Endothelial cell of umbilical vein (primary cell): ENCODE results near the gene HID1. TPM values are rescaled to one million over a fixed set of nuclear protein-coding genes. Genes with fewer than 3 reads are reported as not detected.

Source experiments
- BruUV-seq: library from RNA; stranded (reverse); fragments of 400-500 nt; replicated peaks from 2 replicates; lab custom pipeline; 2021; lab: Mats Ljungman, UMichigan
- CTCF ChIA-PET: fragments of 300-600, 350-600 bp; sonication (Branson Sonifier 250); formaldehyde crosslinking; loops from one replicate; lab custom pipeline; 2021; ENCODE audit warnings: antibody characterized with exemption, inconsistent platforms; lab: Charles Lee
- POLR2A ChIA-PET: fragments of 300-600, 350-600 bp; sonication (Branson Sonifier 250); formaldehyde crosslinking; loops from one replicate; lab custom pipeline; 2021; ENCODE audit warnings: antibody characterized with exemption, inconsistent platforms; lab: Charles Lee
- DNase-seq: peaks from one replicate; pipeline ENCODE4 v3.0.0-alpha.2; 2011; ENCODE audit warnings: low read depth, low spot score
- FAIRE-seq: peaks from 2 replicates; lab custom pipeline; 2011; peaks lifted over from hg19 to GRCh38; lab: Jason Lieb, UNC
- H2AFZ ChIP-seq: 2 replicates; pipeline ENCODE4 v1.6.0; 2012; ENCODE audit warnings: low read depth, low read length, control low read depth, inconsistent platforms
- H3K27ac ChIP-seq: 2 replicates; pipeline ENCODE4 v1.5.1; 2011; ENCODE audit warnings: low read depth, mild to moderate bottlenecking, control low read depth, low read length, moderate library complexity; ENCODE audit not compliant: insufficient read depth
- H3K27me3 ChIP-seq, 2 experiments: 2 replicates each; pipeline versions ENCODE4 v1.6.0 to v1.6.1; 2011; ENCODE audit warnings: low read length in 2 of 2, mixed read lengths in 1 of 2; ENCODE audit not compliant: control insufficient read depth in 2 of 2, insufficient read depth in 2 of 2
- H3K36me3 ChIP-seq, 2 experiments: 2 replicates in 1 of 2; 3 replicates in 1 of 2; pipeline ENCODE4 v1.5.1; 2011; ENCODE audit warnings: low read length in 2 of 2, mild to moderate bottlenecking in 1 of 2, moderate library complexity in 1 of 2; ENCODE audit not compliant: control insufficient read depth in 2 of 2, insufficient read depth in 2 of 2; ENCODE audit errors: extremely low read depth in 1 of 2
- H3K4me1 ChIP-seq: 3 replicates; pipeline ENCODE4 v1.5.1; 2011; ENCODE audit warnings: mild to moderate bottlenecking, low read length; ENCODE audit not compliant: control insufficient read depth, insufficient read depth; ENCODE audit errors: extremely low read depth
- H3K4me2 ChIP-seq: 2 replicates; pipeline ENCODE4 v1.6.1; 2011; ENCODE audit warnings: low read length, control low read depth, mixed read lengths; ENCODE audit not compliant: insufficient read depth
- H3K4me3 ChIP-seq, 3 experiments: fragments of 200-600 bp in 1 of 3; sonication (generic), shearing (Covaris generic) in 1 of 3; replicated peaks in 1 of 3; 2 replicates each; pipeline ENCODE4 v1.5.1; 2011 to 2016; ENCODE audit warnings: control low read depth in 3 of 3, low read length in 3 of 3, mild to moderate bottlenecking in 2 of 3, inconsistent platforms in 1 of 3, low read depth in 1 of 3, moderate library complexity in 1 of 3; ENCODE audit not compliant: insufficient read depth in 1 of 3
- H3K79me2 ChIP-seq: 2 replicates; pipeline ENCODE4 v1.6.0; 2012; ENCODE audit warnings: low read length, inconsistent platforms; ENCODE audit not compliant: control insufficient read depth, insufficient read depth
- H3K9ac ChIP-seq: replicated peaks from 2 replicates; pipeline ENCODE3; 2011; ENCODE audit warnings: low read length, control low read depth; ENCODE audit not compliant: insufficient read depth; ENCODE audit errors: extremely low read depth
- H3K9me1 ChIP-seq: replicated peaks from 3 replicates; pipeline ENCODE4 v1.6.0; 2011; ENCODE audit warnings: mild to moderate bottlenecking, low read length; ENCODE audit not compliant: control insufficient read depth, insufficient read depth; ENCODE audit errors: extremely low read depth
- H3K9me3 ChIP-seq: replicated peaks from 2 replicates; pipeline ENCODE4 v1.5.1; 2012; ENCODE audit warnings: low read length, inconsistent platforms; ENCODE audit not compliant: control insufficient read depth, insufficient read depth
- H4K20me1 ChIP-seq: replicated peaks from 2 replicates; pipeline ENCODE3; 2011; ENCODE audit warnings: mild to moderate bottlenecking, low read length; ENCODE audit not compliant: control insufficient read depth, insufficient read depth; ENCODE audit errors: extremely low read depth
- EZH2 ChIP-seq: IDR thresholded peaks from 2 replicates; pipeline ENCODE4 v1.6.1; 2012; ENCODE audit warnings: borderline replicate concordance, low read depth, mild to moderate bottlenecking, moderate library complexity, low read length, inconsistent platforms; ENCODE audit not compliant: severe bottlenecking
- FOS ChIP-seq: IDR thresholded peaks from 2 replicates; pipeline ENCODE4 v1.6.1; 2011; ENCODE audit warnings: mild to moderate bottlenecking, low read length, moderate library complexity, borderline replicate concordance; ENCODE audit not compliant: insufficient read depth
- GATA2 ChIP-seq: IDR thresholded peaks from 2 replicates; pipeline ENCODE4 v1.7.0; 2011; ENCODE audit warnings: low read depth, mild to moderate bottlenecking, moderate library complexity, mixed read lengths, low read length; ENCODE audit not compliant: insufficient read length, insufficient read depth
- JUN ChIP-seq: IDR thresholded peaks from 2 replicates; pipeline ENCODE4 v1.6.1; 2011; ENCODE audit warnings: borderline replicate concordance, low read depth; ENCODE audit not compliant: insufficient read length, insufficient read depth
- MYC ChIP-seq: IDR thresholded peaks from one replicate; pipeline ENCODE4 v1.6.1; 2011; ENCODE audit warnings: mild to moderate bottlenecking, low read depth, low read length
- POLR2A ChIP-seq: IDR thresholded peaks from 2 replicates; pipeline ENCODE4 v1.6.1; 2012; ENCODE audit warnings: low read depth, mild to moderate bottlenecking, control low read depth, low read length
- POLR2AphosphoS5 ChIP-seq: IDR thresholded peaks from 2 replicates; pipeline ENCODE4 v1.6.1; 2012; ENCODE audit warnings: low read depth, mild to moderate bottlenecking, control low read depth, low read length, moderate library complexity; ENCODE audit not compliant: insufficient read depth
- dilution Hi-C: fragments of 300-500 bp; cut with MboI; formaldehyde crosslinking; loops from one replicate; pipeline ENCODE4 v1.15.0; 2019; ENCODE audit warnings: low sequenced_read_pairs; ENCODE audit not compliant: extremely low pct_ligation_motif_present
- intact Hi-C: fragments of 100-400 bp; cut with micrococcal nuclease; formaldehyde crosslinking; loops from one replicate; pipeline ENCODE4 v1.10.0; 2022
- polyA plus RNA-seq, 4 experiments: library from polyadenylated mRNA; depleted of rRNA in 3 of 4; stranded (reverse) in 3 of 4; unstranded in 1 of 4; fragments of >200 nt; gene quantifications; 2 replicates each; pipeline versions ENCODE4 v1.2.1 to v1.2.3, GENCODE V29; 2011 to 2012; ENCODE audit warnings: missing spikeins in 1 of 4
- total RNA-seq: library from RNA; stranded (reverse); gene quantifications from 2 replicates; pipeline ENCODE4 v1.2.3, GENCODE V29; 2021
- TF ChIP-seq, protein P1 (sequence below): IDR thresholded peaks from 2 replicates; pipeline ENCODE4 v1.6.1; 2011; ENCODE audit not compliant: insufficient read depth, insufficient read length
- TF ChIP-seq, protein P2 (sequence below), 2 donors: IDR thresholded peaks; 1 replicate in 1 of 2; 2 replicates in 1 of 2; pipeline ENCODE4 v1.5.1; 2011; ENCODE audit warnings: low read length in 2 of 2, mild to moderate bottlenecking in 2 of 2, moderate library complexity in 2 of 2, control low read depth in 1 of 2, inconsistent platforms in 1 of 2, low read depth in 1 of 2; ENCODE audit not compliant: insufficient read depth in 1 of 2; ENCODE audit errors: extremely low read depth in 1 of 2

The HID1 gene
- total and polyA plus RNA-seq, 2 donors (not counting 3 experiments of a cell fraction or from before 2014, with no cell fraction given): 41.4 to 53.3 TPM

DNA sequence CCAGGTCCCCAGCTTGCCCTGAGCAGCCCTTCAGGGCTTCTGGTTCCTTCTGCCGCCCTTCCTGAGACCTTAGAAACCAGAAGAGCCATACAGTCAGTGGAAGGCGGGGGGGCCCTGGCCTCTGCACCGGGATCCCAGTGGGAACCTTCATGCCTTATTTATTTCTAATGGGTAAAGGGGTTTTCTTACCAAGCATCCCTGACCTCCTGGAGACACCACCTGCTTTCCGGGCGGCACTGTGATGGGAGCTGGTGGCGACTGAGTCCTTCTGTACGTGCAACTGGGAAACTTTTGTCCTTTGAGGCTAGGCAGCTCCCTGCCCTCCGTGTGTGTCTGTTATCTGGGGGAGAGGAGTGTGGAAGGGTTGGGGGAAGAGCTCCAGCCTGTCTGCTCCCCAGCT is 32.7 kb upstream of the HID1 start:
- ChIA-PET POLR2A (interaction anchor here (0.6 kb wide), 1 partner anchor 46 kb away, joined by 7 read pairs; no protein-coding TSS in a partner anchor), CTCF (interaction anchor here (1.0 to 1.3 kb wide), 2 partner anchors 10 to 44 kb away, joined by 3 read pairs; no protein-coding TSS in a partner anchor)
- H3K36me3 ChIP-seq: peaks cover 0 to 38% of the 10 kb centered on the region in 2 experiments
- H4K20me1 ChIP-seq: no peaks in the 10 kb centered on the region
- dilution Hi-C loops (no loop called here), intact Hi-C loops (no loop called here)
- no peak overlapping the region for H3K9ac ChIP-seq
- no peaks in the 10 kb centered on the region for H3K4me1 ChIP-seq
- H3K79me2 ChIP-seq: no peaks in the 10 kb centered on the region
- BruUV-seq: TSS peak; percentile 47
- TF ChIP-seq JUN (no peak), MYC (no peak), GATA2 (no peak), POLR2AphosphoS5 (no peak), EZH2 (no peak), POLR2A (no peak), FOS (no peak)
- TF ChIP-seq, protein P1, sequence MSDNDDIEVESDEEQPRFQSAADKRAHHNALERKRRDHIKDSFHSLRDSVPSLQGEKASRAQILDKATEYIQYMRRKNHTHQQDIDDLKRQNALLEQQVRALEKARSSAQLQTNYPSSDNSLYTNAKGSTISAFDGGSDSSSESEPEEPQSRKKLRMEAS: no peak
- TF ChIP-seq, protein P2, sequence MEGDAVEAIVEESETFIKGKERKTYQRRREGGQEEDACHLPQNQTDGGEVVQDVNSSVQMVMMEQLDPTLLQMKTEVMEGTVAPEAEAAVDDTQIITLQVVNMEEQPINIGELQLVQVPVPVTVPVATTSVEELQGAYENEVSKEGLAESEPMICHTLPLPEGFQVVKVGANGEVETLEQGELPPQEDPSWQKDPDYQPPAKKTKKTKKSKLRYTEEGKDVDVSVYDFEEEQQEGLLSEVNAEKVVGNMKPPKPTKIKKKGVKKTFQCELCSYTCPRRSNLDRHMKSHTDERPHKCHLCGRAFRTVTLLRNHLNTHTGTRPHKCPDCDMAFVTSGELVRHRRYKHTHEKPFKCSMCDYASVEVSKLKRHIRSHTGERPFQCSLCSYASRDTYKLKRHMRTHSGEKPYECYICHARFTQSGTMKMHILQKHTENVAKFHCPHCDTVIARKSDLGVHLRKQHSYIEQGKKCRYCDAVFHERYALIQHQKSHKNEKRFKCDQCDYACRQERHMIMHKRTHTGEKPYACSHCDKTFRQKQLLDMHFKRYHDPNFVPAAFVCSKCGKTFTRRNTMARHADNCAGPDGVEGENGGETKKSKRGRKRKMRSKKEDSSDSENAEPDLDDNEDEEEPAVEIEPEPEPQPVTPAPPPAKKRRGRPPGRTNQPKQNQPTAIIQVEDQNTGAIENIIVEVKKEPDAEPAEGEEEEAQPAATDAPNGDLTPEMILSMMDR (IDR thresholded peaks at IDR 0.05; ENCODE audit: extremely low read depth in 1 of 2, insufficient read depth in 1 of 2, low read depth in 1 of 2, low read length in 2 of 2): no peak
- no peaks in the 10 kb centered on the region for H3K9me3 ChIP-seq
- no peaks in the 10 kb centered on the region for H3K27me3 ChIP-seq
- no peak overlapping the region for H3K4me3 ChIP-seq
- no peaks in the 10 kb centered on the region for H3K9me1 ChIP-seq
- FAIRE-seq: no peak
- DNase-seq: no peak
- H2AFZ ChIP-seq: no peak overlapping the region
- no peak overlapping the region for H3K27ac ChIP-seq
- H3K4me2 ChIP-seq: no peak overlapping the region
